Fibroblast of lung (primary cell): Measurements from ENCODE around the gene ECT2.

Experiments
- EZH2 ChIP-seq: IDR thresholded peaks from 2 replicates; pipeline ENCODE4 v1.5.1; 2012; ENCODE audit warnings: low read length, control low read depth, mild to moderate bottlenecking; ENCODE audit errors: missing control alignments
- TF ChIP-seq, protein P1 (sequence below), 2 donors: IDR thresholded peaks in 1 of 2; conservative IDR thresholded peaks in 1 of 2; 1 replicate in 1 of 2; 2 replicates in 1 of 2; pipeline ENCODE4 v1.5.1; 2011 to 2012; ENCODE audit warnings: low read length in 2 of 2, control low read depth in 1 of 2, inconsistent platforms in 1 of 2, low read depth in 1 of 2, mild to moderate bottlenecking in 1 of 2

DNA sequence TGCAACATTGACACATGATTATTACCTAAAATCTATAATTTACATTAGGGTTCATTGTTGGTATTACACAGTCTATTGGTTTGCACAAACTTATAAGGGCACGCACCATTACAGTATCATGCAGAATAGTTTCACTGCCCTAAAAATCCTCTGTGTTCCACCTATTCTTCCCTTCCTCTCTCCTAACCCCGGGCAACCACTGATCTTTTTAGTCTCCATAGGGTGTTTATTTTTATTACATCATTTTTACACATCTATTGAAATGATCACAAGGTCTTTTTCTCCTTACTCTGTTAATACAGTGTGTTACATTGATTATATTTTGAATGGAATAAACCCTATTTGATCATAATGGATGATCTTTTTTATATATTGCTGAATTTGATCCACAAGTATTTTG is 15.5 kb upstream of the ECT2 start:
- TF ChIP-seq, protein P1, sequence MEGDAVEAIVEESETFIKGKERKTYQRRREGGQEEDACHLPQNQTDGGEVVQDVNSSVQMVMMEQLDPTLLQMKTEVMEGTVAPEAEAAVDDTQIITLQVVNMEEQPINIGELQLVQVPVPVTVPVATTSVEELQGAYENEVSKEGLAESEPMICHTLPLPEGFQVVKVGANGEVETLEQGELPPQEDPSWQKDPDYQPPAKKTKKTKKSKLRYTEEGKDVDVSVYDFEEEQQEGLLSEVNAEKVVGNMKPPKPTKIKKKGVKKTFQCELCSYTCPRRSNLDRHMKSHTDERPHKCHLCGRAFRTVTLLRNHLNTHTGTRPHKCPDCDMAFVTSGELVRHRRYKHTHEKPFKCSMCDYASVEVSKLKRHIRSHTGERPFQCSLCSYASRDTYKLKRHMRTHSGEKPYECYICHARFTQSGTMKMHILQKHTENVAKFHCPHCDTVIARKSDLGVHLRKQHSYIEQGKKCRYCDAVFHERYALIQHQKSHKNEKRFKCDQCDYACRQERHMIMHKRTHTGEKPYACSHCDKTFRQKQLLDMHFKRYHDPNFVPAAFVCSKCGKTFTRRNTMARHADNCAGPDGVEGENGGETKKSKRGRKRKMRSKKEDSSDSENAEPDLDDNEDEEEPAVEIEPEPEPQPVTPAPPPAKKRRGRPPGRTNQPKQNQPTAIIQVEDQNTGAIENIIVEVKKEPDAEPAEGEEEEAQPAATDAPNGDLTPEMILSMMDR (conservative IDR thresholded peaks at IDR 0.05 in 1 of 2, IDR thresholded peaks at IDR 0.05 in 1 of 2; ENCODE audit: low read depth in 1 of 2, low read length in 2 of 2), result no peak
- TF ChIP-seq EZH2, result no peak
